ENCODE data around the gene AVPI1. TPM values are rescaled to one million over a fixed set of nuclear protein-coding genes. Genes with fewer than 3 reads are reported as not detected.
A peak's percentile ranks its signal among the peaks of the same experiment; 100 is the strongest.

Gene AVPI1
- total RNA-seq (100 to 1,000 TPM in 1 of 9 donors, 10 to 100 TPM in 8; 13.1 to 158 (median 27.1) TPM), polyA plus RNA-seq (10 to 100 TPM; 15.4 to 19.7 (median 15.7) TPM)
- long read RNA-seq, donor 1, transcript AVPI1-201 (3 exons, 1,457 nt): major isoform, 110 of 192 reads
- long read RNA-seq, donor 1, partial matches to known transcripts: 6 of 192 reads
- long read RNA-seq, donor 1, other reads (novel, unspliced or antisense): 76 of 192 reads
- long read RNA-seq, donor 2, transcript AVPI1-201 (3 exons, 1,457 nt): major isoform, 171 of 212 reads
- long read RNA-seq, donor 2, partial matches to known transcripts: 41 of 212 reads
- long read RNA-seq, donor 2, other reads (novel, unspliced or antisense): 0 of 212 reads
- long read RNA-seq, donor 3, transcript AVPI1-201 (3 exons, 1,457 nt): major isoform, 174 of 205 reads
- long read RNA-seq, donor 3, partial matches to known transcripts: 31 of 205 reads
- long read RNA-seq, donor 3, other reads (novel, unspliced or antisense): 0 of 205 reads
- long read RNA-seq, donor 4, transcript AVPI1-201 (3 exons, 1,457 nt): major isoform, 22 of 25 reads
- long read RNA-seq, donor 4, partial matches to known transcripts: 1 of 25 reads
- long read RNA-seq, donor 4, other reads (novel, unspliced or antisense): 2 of 25 reads
- long read RNA-seq, donor 5, transcript AVPI1-201 (3 exons, 1,457 nt): major isoform, 38 of 39 reads
- long read RNA-seq, donor 5, partial matches to known transcripts: 0 of 39 reads
- long read RNA-seq, donor 5, other reads (novel, unspliced or antisense): 1 of 39 reads
- long read RNA-seq, donor 6, transcript AVPI1-201 (3 exons, 1,457 nt): major isoform, 11 of 20 reads
- long read RNA-seq, donor 6, partial matches to known transcripts: 1 of 20 reads
- long read RNA-seq, donor 6, other reads (novel, unspliced or antisense): 8 of 20 reads
- long read RNA-seq, donor 7, transcript AVPI1-201 (3 exons, 1,457 nt): major isoform, 75 of 88 reads
- long read RNA-seq, donor 7, partial matches to known transcripts: 13 of 88 reads
- long read RNA-seq, donor 7, other reads (novel, unspliced or antisense): 0 of 88 reads
- long read RNA-seq, donor 8, transcript AVPI1-201 (3 exons, 1,457 nt): major isoform, 317 of 356 reads
- long read RNA-seq, donor 8, partial matches to known transcripts: 39 of 356 reads
- long read RNA-seq, donor 8, other reads (novel, unspliced or antisense): 0 of 356 reads
- long read RNA-seq, donor 9, transcript AVPI1-201 (3 exons, 1,457 nt): major isoform, 69 of 69 reads
- long read RNA-seq, donor 9, partial matches to known transcripts: 0 of 69 reads
- long read RNA-seq, donor 9, other reads (novel, unspliced or antisense): 0 of 69 reads
- long read RNA-seq, donor 10, transcript AVPI1-201 (3 exons, 1,457 nt): major isoform, 38 of 74 reads
- long read RNA-seq, donor 10, partial matches to known transcripts: 36 of 74 reads
- long read RNA-seq, donor 10, other reads (novel, unspliced or antisense): 0 of 74 reads

- H3K27ac ChIP-seq: peak within 1 kb of the TSS; percentile 91 to 97 (median 95)
- peak; percentile 98 to 99 (median 99) for DNase-seq
- WGBS, 4 donors: 0 to 13% (median 1%) methylated on average over 3 to 78 of the region's 78 CpGs
- no peaks in the 10 kb centered on the region for H3K9me3 ChIP-seq (replicated peaks in 1 of 3)
- no peaks in the 10 kb centered on the region for H3K36me3 ChIP-seq (replicated peaks in 1 of 2)
- H3K4me3 ChIP-seq: peak within 1 kb of the TSS; percentile 36 to 65 (median 42)
- TF ChIP-seq, protein P1, sequence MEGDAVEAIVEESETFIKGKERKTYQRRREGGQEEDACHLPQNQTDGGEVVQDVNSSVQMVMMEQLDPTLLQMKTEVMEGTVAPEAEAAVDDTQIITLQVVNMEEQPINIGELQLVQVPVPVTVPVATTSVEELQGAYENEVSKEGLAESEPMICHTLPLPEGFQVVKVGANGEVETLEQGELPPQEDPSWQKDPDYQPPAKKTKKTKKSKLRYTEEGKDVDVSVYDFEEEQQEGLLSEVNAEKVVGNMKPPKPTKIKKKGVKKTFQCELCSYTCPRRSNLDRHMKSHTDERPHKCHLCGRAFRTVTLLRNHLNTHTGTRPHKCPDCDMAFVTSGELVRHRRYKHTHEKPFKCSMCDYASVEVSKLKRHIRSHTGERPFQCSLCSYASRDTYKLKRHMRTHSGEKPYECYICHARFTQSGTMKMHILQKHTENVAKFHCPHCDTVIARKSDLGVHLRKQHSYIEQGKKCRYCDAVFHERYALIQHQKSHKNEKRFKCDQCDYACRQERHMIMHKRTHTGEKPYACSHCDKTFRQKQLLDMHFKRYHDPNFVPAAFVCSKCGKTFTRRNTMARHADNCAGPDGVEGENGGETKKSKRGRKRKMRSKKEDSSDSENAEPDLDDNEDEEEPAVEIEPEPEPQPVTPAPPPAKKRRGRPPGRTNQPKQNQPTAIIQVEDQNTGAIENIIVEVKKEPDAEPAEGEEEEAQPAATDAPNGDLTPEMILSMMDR (IDR thresholded peaks at IDR 0.05): no peak
- peak; percentile 98 to 99 for TF ChIP-seq POLR2A (IDR thresholded peaks at IDR 0.05)
- intact Hi-C loops (cut with DNase I): no loop called here
- no peaks in the 10 kb centered on the region for H3K27me3 ChIP-seq
- H3K4me1 ChIP-seq (replicated peaks in 1 of 2): peaks cover 46 to 66% of the 10 kb centered on the region in 2 donors
These were observed at the start of gene AVPI1 for GRCh38 chr10:97686962-97687784. Gene AVPI1 (minus strand): TSS chr10:97687241. CDS start chr10:97679905, 7,336 bp downstream.

DNA sequence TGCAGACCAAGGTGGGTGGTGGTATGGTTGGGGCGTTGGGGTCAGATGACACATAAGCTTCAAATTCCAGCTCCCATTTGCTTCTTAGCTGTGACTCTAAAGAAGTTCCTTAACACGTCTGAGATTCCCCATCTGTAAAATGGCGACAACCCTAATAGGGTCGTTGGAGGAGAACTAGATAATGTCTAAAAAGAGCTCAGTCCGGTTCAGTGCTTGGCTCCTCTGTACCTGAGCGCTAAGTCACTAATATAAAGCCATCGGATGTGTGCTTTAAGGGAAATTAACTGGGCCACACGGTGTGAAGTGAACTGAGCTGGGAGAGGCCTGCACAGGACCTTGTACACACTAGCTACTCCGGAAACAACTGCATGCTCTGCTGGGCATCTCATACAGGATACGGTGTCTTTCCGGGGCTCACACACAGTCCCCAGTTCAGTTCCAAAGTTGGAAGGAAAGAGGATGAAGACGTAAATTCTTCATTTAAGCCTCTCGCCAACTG is 49.4 kb upstream of the AVPI1 start:
- Histone ChIP-seq H3K9me3 (replicated peaks in 1 of 3) (no peaks in the 10 kb centered on the region), H3K27ac (peak overlapping the region in 3 of 5 donors; percentile 80 to 98 (median 92)), H3K4me1 (replicated peaks in 1 of 2) (peaks cover 7 to 18% of the 10 kb centered on the region in 2 donors), H3K4me3 (peak overlapping the region in 2 of 4 donors; percentile 56 to 92), H3K36me3 (replicated peaks in 1 of 2) (peaks cover 0 to 7% of the 10 kb centered on the region in 2 donors), H3K27me3 (no peaks in the 10 kb centered on the region)
- DNase-seq: no peak
- intact Hi-C loops (cut with DNase I): loop anchor here in 1 of 2 donors (10.0 kb wide), 1 partner anchor 162 kb away; the partner anchor contains the start of gene ANKRD2
- TF ChIP-seq, protein P1 (IDR thresholded peaks at IDR 0.05): no peak
- TF ChIP-seq POLR2A (IDR thresholded peaks at IDR 0.05): no peak
- WGBS, 4 donors: 64 to 65% (median 64%) methylated on average over 13 of the region's 13 CpGs

DNA sequence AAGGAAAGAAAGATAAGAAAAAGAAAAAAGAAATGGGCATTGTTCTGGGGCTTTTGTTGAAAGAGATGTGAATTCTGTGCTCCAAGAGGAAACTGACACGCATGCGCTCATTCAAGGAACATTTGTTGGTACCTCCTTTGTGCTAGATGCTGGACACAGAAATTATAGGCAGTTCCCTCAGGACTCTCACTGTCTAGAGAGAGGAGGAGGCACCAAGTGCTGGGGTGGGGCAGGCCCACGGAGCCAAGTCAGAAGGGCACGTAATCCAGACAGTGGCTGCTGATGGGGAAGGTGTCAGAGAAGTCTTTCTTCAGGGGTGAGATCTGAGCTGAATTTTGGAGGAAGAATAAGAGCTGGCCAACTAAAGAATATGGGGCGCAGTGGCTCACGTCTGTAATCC is 47.0 kb upstream of the AVPI1 start:
- DNase-seq: no peak

More for the DNA sequence above, 47.0 kb upstream of the AVPI1 start:
- Histone ChIP-seq H3K36me3 (replicated peaks in 1 of 2) (no peaks in the 10 kb centered on the region), H3K4me3 (no peak overlapping the region), H3K4me1 (replicated peaks in 1 of 2) (peaks cover 7 to 16% of the 10 kb centered on the region in 2 donors), H3K9me3 (replicated peaks in 1 of 3) (no peaks in the 10 kb centered on the region), H3K27me3 (no peaks in the 10 kb centered on the region), H3K27ac (no peak overlapping the region)
- intact Hi-C loops (cut with DNase I): loop anchor here (5.0 to 10.0 kb wide), 2 partner anchors 37 to 159 kb away; partner anchors contain the start of gene ANKRD2 (in 1 of the 2)
- WGBS, 4 donors: 80 to 86% (median 83%) methylated on average over 6 of the region's 6 CpGs
- TF ChIP-seq, protein P1 (IDR thresholded peaks at IDR 0.05): no peak
